GM12878 (cell line): ENCODE results near the gene RGS14. TPM values are rescaled to one million over a fixed set of nuclear protein-coding genes. Genes with fewer than 3 reads are reported as not detected.
A peak's percentile ranks its signal among the peaks of the same experiment; 100 is the strongest.

ENCODE experiments used
- ATAC-seq: fragments of 200-7000 bp; cut with Tn5 transposase; 3 replicates; pipeline ENCODE4 v1.9.1; 2020; ENCODE audit warnings: mild to moderate bottlenecking, moderate library complexity
- BruUV-seq: library from RNA; stranded (reverse); fragments of 400-500 nt; replicated peaks from 2 replicates; lab custom pipeline; 2021; lab: Mats Ljungman, UMichigan
- CTCF ChIA-PET: fragments of 300-600 bp; sonication (Branson Sonifier 250); formaldehyde crosslinking; extraction: SDS; loops from one replicate; lab custom pipeline; 2021; ENCODE audit warnings: inconsistent platforms; lab: Yijun Ruan, JAX
- POLR2A ChIA-PET: fragments of 350-600 bp; formaldehyde crosslinking; extraction: SDS; loops from one replicate; lab custom pipeline; 2021; ENCODE audit warnings: inconsistent platforms; lab: Charles Lee
- RAD21 ChIA-PET: fragments of 300-600 bp; sonication (Branson Sonifier 250); formaldehyde crosslinking; loops from one replicate; lab custom pipeline; 2023; ENCODE audit warnings: antibody characterized with exemption; ENCODE audit not compliant: unreplicated experiment; lab: Charles Lee
- SMC1A ChIA-PET: fragments of 300-600 bp; sonication (Branson Sonifier 250); formaldehyde crosslinking; loops from one replicate; lab custom pipeline; 2023; ENCODE audit not compliant: unreplicated experiment, uncharacterized antibody; lab: Charles Lee
- DNase-seq: peaks from one replicate; pipeline ENCODE4 v3.0.0-alpha.2; 2011; ENCODE audit warnings: low read depth, low spot score
- FAIRE-seq: peaks from 3 replicates; lab custom pipeline; 2011; peaks lifted over from hg19 to GRCh38; lab: Jason Lieb, UNC
- H2AFZ ChIP-seq: 2 replicates; pipeline ENCODE4 v1.6.0; 2011; ENCODE audit warnings: low read depth, low read length, control low read depth; ENCODE audit not compliant: control insufficient read depth
- H3K27ac ChIP-seq: 2 replicates; pipeline ENCODE4 v1.5.1; 2011; ENCODE audit warnings: control low read depth; ENCODE audit not compliant: control insufficient read depth, insufficient read depth
- H3K27me3 ChIP-seq, 2 experiments: replicated peaks in 1 of 2; 2 replicates each; pipeline versions ENCODE4 v1.6.0 to v1.6.1; 2011; ENCODE audit warnings: low read length in 1 of 2; ENCODE audit not compliant: control insufficient read depth in 2 of 2, insufficient read depth in 2 of 2
- H3K36me3 ChIP-seq, 2 experiments: 2 replicates each; pipeline ENCODE4 v1.5.1; 2011; ENCODE audit warnings: low read length in 1 of 2; ENCODE audit not compliant: control insufficient read depth in 2 of 2, insufficient read depth in 2 of 2
- H3K4me1 ChIP-seq: 2 replicates; pipeline ENCODE4 v1.6.1; 2011; ENCODE audit warnings: mild to moderate bottlenecking, low read length, moderate library complexity, mixed read lengths; ENCODE audit not compliant: control insufficient read depth, insufficient read depth
- H3K4me2 ChIP-seq: 2 replicates; pipeline ENCODE4 v1.6.0; 2011; ENCODE audit warnings: control low read depth; ENCODE audit not compliant: control insufficient read depth, insufficient read depth
- H3K4me3 ChIP-seq: fragments of 200-600 bp; sonication (generic); 2 replicates; pipeline ENCODE4 v1.5.1; 2016
- H3K79me2 ChIP-seq: 2 replicates; pipeline ENCODE4 v1.6.0; 2011; ENCODE audit warnings: low read length; ENCODE audit not compliant: control insufficient read depth, insufficient read depth
- H3K9ac ChIP-seq: 2 replicates; pipeline ENCODE4 v1.8.0; 2011; ENCODE audit warnings: low read length, control low read depth, mixed read lengths; ENCODE audit not compliant: control insufficient read depth, insufficient read depth
- H3K9me3 ChIP-seq: replicated peaks from 3 replicates; pipeline ENCODE4 v1.5.1; 2011; ENCODE audit warnings: mild to moderate bottlenecking, low read length; ENCODE audit not compliant: control insufficient read depth, insufficient read depth
- H4K20me1 ChIP-seq: 2 replicates; pipeline ENCODE4 v1.6.0; 2011; ENCODE audit not compliant: control insufficient read depth, insufficient read depth
- BCL11A ChIP-seq: IDR thresholded peaks from 2 replicates; pipeline ENCODE4 v1.6.1; 2011; ENCODE audit warnings: low read depth, low read length
- HCFC1 ChIP-seq: fragments of 150-350 bp; IDR thresholded peaks from 2 replicates; pipeline ENCODE4 v1.6.1; 2014; ENCODE audit warnings: low read length
- JUNB ChIP-seq: IDR thresholded peaks from 2 replicates; pipeline ENCODE4 v1.6.1; 2016; ENCODE audit warnings: antibody characterized with exemption, mild to moderate bottlenecking
- MYB ChIP-seq: fragments of 150-350 bp; IDR thresholded peaks from 2 replicates; pipeline ENCODE4 v1.6.1; 2014; ENCODE audit warnings: mild to moderate bottlenecking, low read depth, low read length, borderline replicate concordance
- NKRF ChIP-seq: fragments of 450-650 bp; conservative IDR thresholded peaks from 2 replicates; pipeline ENCODE4 v1.6.1; 2017; ENCODE audit warnings: mild to moderate bottlenecking, moderate library complexity
- SIN3A ChIP-seq: IDR thresholded peaks from 2 replicates; pipeline ENCODE4 v1.6.1; 2012; ENCODE audit warnings: low read depth, low read length, improper control_type of control experiment
- STAT3 ChIP-seq: IDR thresholded peaks from 2 replicates; pipeline ENCODE4 v1.6.1; 2011; ENCODE audit warnings: low read depth, low read length, improper control_type of control experiment
- SUPT20H ChIP-seq: IDR thresholded peaks from 2 replicates; pipeline ENCODE4 v1.6.1; 2011; ENCODE audit warnings: low read depth, mild to moderate bottlenecking, low read length, moderate library complexity, borderline replicate concordance; ENCODE audit not compliant: control insufficient read depth
- TCF3 ChIP-seq: IDR thresholded peaks from 2 replicates; pipeline ENCODE4 v1.6.1; 2012; ENCODE audit warnings: low read depth, mild to moderate bottlenecking, low read length, borderline replicate concordance; ENCODE audit not compliant: insufficient read depth
- WRNIP1 ChIP-seq: IDR thresholded peaks from 2 replicates; pipeline ENCODE4 v1.6.1; 2011; ENCODE audit warnings: low read depth, low read length, improper control_type of control experiment, borderline replicate concordance
- YY1 ChIP-seq: IDR thresholded peaks from 2 replicates; pipeline ENCODE4 v1.6.1; 2011; ENCODE audit warnings: low read depth, mild to moderate bottlenecking, low read length
- ZBTB11 ChIP-seq: fragments of 450-650 bp; formaldehyde crosslinking; IDR thresholded peaks from 2 replicates; pipeline ENCODE4 v1.5.0; 2022; ENCODE audit warnings: mild to moderate bottlenecking, missing genetic modification characterization
- WGBS: methylation state at CpG from one replicate; pipeline ENCODE4 v1.1.6; 2016; ENCODE audit warnings: low lambda C conversion rate; ENCODE audit not compliant: insufficient replicate concordance, insufficient coverage; ENCODE audit errors: missing lambda C conversion rate; 5-methylcytosine and 5-hydroxymethylcytosine counted together
- in situ Hi-C: fragments of 300-500 bp; cut with MboI; formaldehyde crosslinking; loops from 9 replicates; pipeline ENCODE4 v1.14.3; 2018; ENCODE audit warnings: mixed read lengths
- intact Hi-C: fragments of 100-400 bp; cut with micrococcal nuclease; formaldehyde crosslinking; loops from one replicate; pipeline ENCODE4 v1.14.2; 2022; ENCODE audit not compliant: unreplicated experiment
- polyA plus RNA-seq, 11 experiments: library from polyadenylated mRNA; depleted of rRNA in 4 of 11; unstranded in 6 of 11; stranded (reverse) in 5 of 11; fragments of >200 nt; fragmentation: Nextera tagmentation in 4 of 11; fragmentation: Illumina TruSeq in 1 of 11; extraction: Ambion mirVana in 4 of 11; extraction: Trizol in 1 of 11; gene quantifications; 1 replicate in 1 of 11; 2 replicates in 10 of 11; pipeline versions ENCODE4 v1.2.1 to v1.2.3, GENCODE V29; 2011 to 2016; ENCODE audit warnings: inconsistent platforms in 2 of 11, missing spikeins in 2 of 11, low read depth in 1 of 11
- total RNA-seq, 4 experiments: library from RNA; depleted of rRNA in 3 of 4; stranded (reverse); fragments of >200 nt in 3 of 4; fragmentation: Illumina TruSeq in 1 of 4; extraction: Trizol in 1 of 4; gene quantifications; 2 replicates each; pipeline versions ENCODE4 v1.2.1 to v1.2.3, GENCODE V29; 2013 to 2021
- TF ChIP-seq, protein P1 (sequence below): IDR thresholded peaks from 2 replicates; pipeline ENCODE4 v1.6.1; 2011; ENCODE audit warnings: borderline replicate concordance, low read depth, mild to moderate bottlenecking, moderate library complexity, low read length; ENCODE audit not compliant: insufficient read depth, poor library complexity, severe bottlenecking
- TF ChIP-seq, protein P2 (sequence below): IDR thresholded peaks from 2 replicates; pipeline ENCODE4 v1.6.1; 2011; ENCODE audit warnings: mild to moderate bottlenecking, low read depth, low read length, moderate library complexity; ENCODE audit not compliant: insufficient replicate concordance

RGS14 gene
- total and polyA plus RNA-seq, 10 of the 15 experiments (the other 5 are each of a cell fraction or from before 2014, with no cell fraction given) = 0.19 to 88.7 (median 54.8) TPM

GRCh38 chr5:177310757-177311391 lies 46.9 kb upstream of the RGS14 start:
- Histone ChIP-seq H3K4me2 (peak overlapping the region; percentile 83), H3K36me3 (peaks cover 7% of the 10 kb centered on the region in 2 experiments; a peak in 3 of 4 replicates), H3K9ac (peak overlapping the region; percentile 72; the same call in 1 of the 2 replicates), H4K20me1 (no peaks in the 10 kb centered on the region), H3K27me3 (no peaks in the 10 kb centered on the region), H3K27ac (peak overlapping the region; percentile 92), H2AFZ (no peak overlapping the region; the same call in 1 of the 2 replicates), H3K4me1 (peaks cover 18% of the 10 kb centered on the region), H3K79me2 (peaks cover 9% of the 10 kb centered on the region), H3K4me3 (peak overlapping the region; percentile 86), H3K9me3 (no peaks in the 10 kb centered on the region)
- RAD21 ChIA-PET = interaction anchor here (0.8 to 1.9 kb wide), 6 partner anchors 10 to 197 kb away, joined by 3 to 9 read pairs (median 6); partner anchors contain the start of gene LMAN2
- intact Hi-C loops = loop anchor here (5.0 kb wide), 2 partner anchors 51 to 191 kb away; no protein-coding TSS in a partner anchor
- POLR2A ChIA-PET = interaction anchor here (0.8 to 2.3 kb wide), 6 partner anchors 41 to 198 kb away, joined by 3 to 7 read pairs (median 3); partner anchors contain the start of genes LMAN2 and PDLIM7
- ATAC-seq = peak; percentile 24
- SMC1A ChIA-PET = interaction anchor here (0.6 to 4.9 kb wide), 14 partner anchors 10 to 198 kb away, joined by 3 to 26 read pairs (median 4); partner anchors contain the start of gene DOK3
- BruUV-seq = no TSS peak
- 2% methylated on average over 11 of the region's 20 CpGs for WGBS
- no peak for DNase-seq
- peak; percentile 65 for FAIRE-seq
- in situ Hi-C loops = no loop called here
- CTCF ChIA-PET = interaction anchor here (0.6 to 3.6 kb wide), 32 partner anchors 8 to 314 kb away, joined by 3 to 56 read pairs (median 6); partner anchors contain the start of genes LMAN2, NSD1, PDLIM7 and SLC34A1
- TF ChIP-seq MYB = no peak
- TF ChIP-seq, protein P1, sequence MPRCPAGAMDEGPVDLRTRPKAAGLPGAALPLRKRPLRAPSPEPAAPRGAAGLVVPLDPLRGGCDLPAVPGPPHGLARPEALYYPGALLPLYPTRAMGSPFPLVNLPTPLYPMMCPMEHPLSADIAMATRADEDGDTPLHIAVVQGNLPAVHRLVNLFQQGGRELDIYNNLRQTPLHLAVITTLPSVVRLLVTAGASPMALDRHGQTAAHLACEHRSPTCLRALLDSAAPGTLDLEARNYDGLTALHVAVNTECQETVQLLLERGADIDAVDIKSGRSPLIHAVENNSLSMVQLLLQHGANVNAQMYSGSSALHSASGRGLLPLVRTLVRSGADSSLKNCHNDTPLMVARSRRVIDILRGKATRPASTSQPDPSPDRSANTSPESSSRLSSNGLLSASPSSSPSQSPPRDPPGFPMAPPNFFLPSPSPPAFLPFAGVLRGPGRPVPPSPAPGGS = no peak
- TF ChIP-seq ZBTB11 (CRISPR knock-in tag) = no peak
- TF ChIP-seq STAT3 = no peak
- no peak for TF ChIP-seq SUPT20H
- TF ChIP-seq, protein P2, sequence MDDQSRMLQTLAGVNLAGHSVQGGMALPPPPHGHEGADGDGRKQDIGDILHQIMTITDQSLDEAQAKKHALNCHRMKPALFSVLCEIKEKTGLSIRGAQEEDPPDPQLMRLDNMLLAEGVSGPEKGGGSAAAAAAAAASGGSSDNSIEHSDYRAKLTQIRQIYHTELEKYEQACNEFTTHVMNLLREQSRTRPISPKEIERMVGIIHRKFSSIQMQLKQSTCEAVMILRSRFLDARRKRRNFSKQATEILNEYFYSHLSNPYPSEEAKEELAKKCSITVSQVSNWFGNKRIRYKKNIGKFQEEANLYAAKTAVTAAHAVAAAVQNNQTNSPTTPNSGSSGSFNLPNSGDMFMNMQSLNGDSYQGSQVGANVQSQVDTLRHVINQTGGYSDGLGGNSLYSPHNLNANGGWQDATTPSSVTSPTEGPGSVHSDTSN = peak; percentile 42
- TF ChIP-seq SIN3A = peak; percentile 94
- no peak for TF ChIP-seq HCFC1
- no peak for TF ChIP-seq JUNB
- peak; percentile 62 for TF ChIP-seq NKRF
- no peak for TF ChIP-seq YY1
- peak; percentile 67; the same call in 1 of the 2 replicates for TF ChIP-seq TCF3
- TF ChIP-seq BCL11A = no peak
- no peak for TF ChIP-seq WRNIP1
